ENCODE measurements around the gene ANKS1A. TPM values are rescaled to one million over a fixed set of nuclear protein-coding genes. Genes with fewer than 3 reads are reported as not detected.
"Not testable (repeated sequence)": the region's sequence is repeated elsewhere in the genome, so short reads cannot be mapped to it uniquely, and the experiment has no call there.

The ANKS1A gene
- total RNA-seq, 6 experiments from 2014 or later: 6.7 to 17.4 (median 10.5) TPM

DNA sequence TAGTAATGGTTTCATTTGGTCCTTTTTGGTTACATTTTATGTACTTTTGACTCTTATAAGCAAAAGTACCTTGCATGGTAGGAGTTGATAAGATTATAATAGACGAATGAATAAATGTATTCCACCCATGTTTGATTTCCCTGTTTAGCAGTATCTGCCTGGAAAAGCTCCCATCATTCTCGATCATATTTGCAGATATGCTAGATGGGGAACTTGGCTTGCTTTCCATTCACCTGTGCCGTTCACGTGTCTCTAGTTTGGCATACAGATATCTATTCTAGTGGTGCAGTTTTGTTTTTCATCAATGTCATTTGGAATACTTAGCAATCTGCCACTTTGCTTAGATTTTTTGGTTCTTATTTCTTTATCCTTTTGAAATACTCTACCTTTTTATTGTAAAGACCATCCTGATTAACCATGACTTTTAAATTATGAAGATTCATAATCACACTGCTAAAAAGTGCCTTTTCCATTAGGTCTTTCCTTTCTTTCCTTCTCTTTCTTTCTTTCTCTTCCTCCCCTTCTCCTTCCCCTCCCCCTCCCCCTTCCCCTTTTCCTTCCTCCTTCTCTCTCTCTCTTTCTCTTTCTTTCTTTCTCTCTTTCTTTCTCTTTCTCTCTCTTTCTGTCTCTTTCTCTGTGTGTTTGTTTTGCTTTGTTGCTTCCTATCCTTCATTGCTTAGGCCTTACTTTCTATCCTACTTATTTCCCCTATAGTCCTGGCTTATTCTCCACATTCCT lies 40.4 kb downstream of the ANKS1A start:
- H3K27me3 ChIP-seq: no peaks in the 10 kb centered on the region
- no peak overlapping the region for H3K4me3 ChIP-seq
- H3K4me1 ChIP-seq: no peaks in the 10 kb centered on the region
- no peak overlapping the region for H3K27ac ChIP-seq
- H3K36me3 ChIP-seq: no peaks in the 10 kb centered on the region
- no peak for DNase-seq
- intact Hi-C loops (cut with DNase I): no loop called here
- WGBS (ENCODE audit: insufficient coverage, low coverage, low lambda C conversion rate, missing lambda C conversion rate): 54% methylated on average over 3 of the region's 4 CpGs
- ATAC-seq: no peak
- no peaks in the 10 kb centered on the region for H3K9me3 ChIP-seq
- no peak for TF ChIP-seq POLR2A (IDR thresholded peaks at IDR 0.05)
- TF ChIP-seq, protein P1, sequence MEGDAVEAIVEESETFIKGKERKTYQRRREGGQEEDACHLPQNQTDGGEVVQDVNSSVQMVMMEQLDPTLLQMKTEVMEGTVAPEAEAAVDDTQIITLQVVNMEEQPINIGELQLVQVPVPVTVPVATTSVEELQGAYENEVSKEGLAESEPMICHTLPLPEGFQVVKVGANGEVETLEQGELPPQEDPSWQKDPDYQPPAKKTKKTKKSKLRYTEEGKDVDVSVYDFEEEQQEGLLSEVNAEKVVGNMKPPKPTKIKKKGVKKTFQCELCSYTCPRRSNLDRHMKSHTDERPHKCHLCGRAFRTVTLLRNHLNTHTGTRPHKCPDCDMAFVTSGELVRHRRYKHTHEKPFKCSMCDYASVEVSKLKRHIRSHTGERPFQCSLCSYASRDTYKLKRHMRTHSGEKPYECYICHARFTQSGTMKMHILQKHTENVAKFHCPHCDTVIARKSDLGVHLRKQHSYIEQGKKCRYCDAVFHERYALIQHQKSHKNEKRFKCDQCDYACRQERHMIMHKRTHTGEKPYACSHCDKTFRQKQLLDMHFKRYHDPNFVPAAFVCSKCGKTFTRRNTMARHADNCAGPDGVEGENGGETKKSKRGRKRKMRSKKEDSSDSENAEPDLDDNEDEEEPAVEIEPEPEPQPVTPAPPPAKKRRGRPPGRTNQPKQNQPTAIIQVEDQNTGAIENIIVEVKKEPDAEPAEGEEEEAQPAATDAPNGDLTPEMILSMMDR (IDR thresholded peaks at IDR 0.05): no peak

DNA sequence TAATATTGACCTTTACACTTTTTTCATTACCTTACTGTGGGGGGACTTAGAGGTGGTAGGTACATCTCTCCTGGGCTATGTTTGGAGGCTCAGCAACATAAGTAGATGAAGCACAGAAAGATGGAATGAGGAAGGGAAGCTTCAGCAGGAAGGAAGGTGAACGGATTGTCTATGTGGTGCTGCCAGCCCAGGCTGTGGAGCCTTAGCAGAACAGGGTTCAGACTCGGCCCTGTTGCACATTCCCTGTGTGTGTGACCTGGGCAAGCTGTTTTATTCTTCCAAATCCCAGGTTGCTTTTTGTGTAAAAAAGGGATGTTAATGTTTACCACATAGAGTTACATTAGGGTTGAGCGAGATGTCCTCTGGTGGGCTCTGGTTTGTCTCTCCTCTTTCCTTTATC lies 41.2 kb downstream of the ANKS1A start:
- no peaks in the 10 kb centered on the region for H3K4me1 ChIP-seq
- H3K9me3 ChIP-seq: no peaks in the 10 kb centered on the region
- intact Hi-C loops (cut with DNase I): no loop called here
- H3K27me3 ChIP-seq: no peaks in the 10 kb centered on the region
- H3K27ac ChIP-seq: no peak overlapping the region
- TF ChIP-seq POLR2A (IDR thresholded peaks at IDR 0.05): no peak
- TF ChIP-seq, protein P1 (IDR thresholded peaks at IDR 0.05): no peak
- WGBS (ENCODE audit: insufficient coverage, low coverage, low lambda C conversion rate, missing lambda C conversion rate): 75% methylated on average over 2 of the region's 3 CpGs
- H3K4me3 ChIP-seq: no peak overlapping the region
- DNase-seq (no peak), ATAC-seq (peak in 2 of 4 donors; percentile 17 to 30)
- H3K36me3 ChIP-seq: no peaks in the 10 kb centered on the region

DNA sequence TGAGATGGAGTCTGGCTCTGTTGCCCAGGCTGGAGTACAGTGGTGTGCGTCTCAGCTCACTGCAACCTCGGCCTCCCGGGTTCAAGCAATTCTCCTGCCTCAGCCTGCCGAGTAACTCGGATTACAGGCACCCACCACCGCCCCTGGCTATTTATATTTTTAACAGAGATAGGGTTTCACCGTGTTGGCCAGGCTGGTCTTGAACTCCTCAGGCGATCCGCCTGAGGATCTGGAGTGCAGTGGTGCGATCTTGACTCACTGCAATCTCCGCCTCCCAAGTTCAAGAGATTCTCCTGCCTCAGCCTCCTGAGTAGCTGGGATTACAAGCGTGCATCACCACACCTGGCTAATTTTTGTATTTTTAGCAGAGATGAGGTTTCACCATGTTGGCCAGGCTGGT lies 43.1 kb downstream of the ANKS1A start:
- H3K9me3 ChIP-seq; H3K27me3 ChIP-seq; H3K4me1 ChIP-seq; ATAC-seq; DNase-seq; H3K36me3 ChIP-seq; H3K27ac ChIP-seq; intact Hi-C loops (cut with DNase I); H3K4me3 ChIP-seq: not testable (repeated sequence)
- 94% methylated on average over 11 of the region's 12 CpGs for WGBS (ENCODE audit: insufficient coverage, low coverage, low lambda C conversion rate, missing lambda C conversion rate)

DNA sequence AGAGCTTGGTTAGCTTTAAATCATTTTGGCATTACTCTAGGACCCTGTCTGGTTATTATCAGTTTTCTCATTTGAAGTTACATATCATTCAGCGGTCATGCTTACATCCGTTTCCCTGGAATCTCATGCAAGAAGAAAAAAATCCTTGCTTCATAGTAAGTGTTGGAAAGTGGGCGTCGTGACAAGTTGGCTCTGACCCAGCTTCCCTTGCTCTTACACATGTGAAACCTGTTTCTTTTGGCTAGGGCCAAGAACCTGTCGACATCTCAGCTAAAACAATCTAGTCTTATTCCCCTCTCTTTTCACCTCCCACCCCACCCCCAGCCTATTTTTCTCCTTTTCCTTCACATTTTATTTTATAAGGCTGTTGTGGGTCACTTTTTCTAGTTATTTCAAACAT lies 45.5 kb downstream of the ANKS1A start:
- no peaks in the 10 kb centered on the region for H3K27me3 ChIP-seq
- no peaks in the 10 kb centered on the region for H3K36me3 ChIP-seq
- peaks cover 0 to 17% (median 4%) of the 10 kb centered on the region in 4 donors for H3K4me1 ChIP-seq
- H3K4me3 ChIP-seq: no peak overlapping the region
- H3K9me3 ChIP-seq: no peaks in the 10 kb centered on the region
- 30% methylated on average over 5 of the region's 5 CpGs for WGBS (ENCODE audit: insufficient coverage, low coverage, low lambda C conversion rate, missing lambda C conversion rate)
- TF ChIP-seq, protein P1 (IDR thresholded peaks at IDR 0.05): no peak
- no peak for TF ChIP-seq POLR2A (IDR thresholded peaks at IDR 0.05)
- peak overlapping the region in 2 of 3 donors; percentile 23 to 33 for H3K27ac ChIP-seq
- ATAC-seq (peak; percentile 51 to 68 (median 60)), DNase-seq (peak; percentile 73 to 81 (median 74))
- intact Hi-C loops (cut with DNase I): no loop called here

DNA sequence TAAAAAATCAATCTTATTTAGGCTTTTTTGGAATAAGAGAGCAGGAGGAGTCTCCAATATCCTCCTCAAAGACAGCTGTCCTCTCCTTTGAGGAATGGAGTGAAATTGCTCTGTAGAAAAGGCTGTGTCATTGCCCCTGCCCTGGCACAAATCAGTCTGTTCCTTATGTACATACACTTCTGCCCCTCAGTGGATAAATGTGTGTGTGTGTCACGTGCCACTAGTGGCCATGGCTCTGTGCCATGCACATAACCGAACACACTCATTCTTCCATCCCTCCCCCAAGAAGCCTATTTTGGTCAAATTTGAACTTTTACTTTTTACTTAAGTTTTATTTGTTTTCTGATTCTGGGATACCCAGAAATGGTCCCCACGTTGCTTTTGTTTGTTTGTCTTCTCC lies 49.2 kb downstream of the ANKS1A start:
- Histone ChIP-seq H3K36me3 (no peaks in the 10 kb centered on the region), H3K4me1 (peaks cover 0 to 26% (median 7%) of the 10 kb centered on the region in 4 donors), H3K27me3 (no peaks in the 10 kb centered on the region), H3K27ac (peak overlapping the region in 1 of 3 donors; percentile 16), H3K4me3 (no peak overlapping the region), H3K9me3 (no peaks in the 10 kb centered on the region)
- DNase-seq (peak in 2 of 3 donors; percentile 27 to 61), ATAC-seq (peak; percentile 54 to 70 (median 60))
- WGBS (ENCODE audit: insufficient coverage, low coverage, low lambda C conversion rate, missing lambda C conversion rate): 10% methylated on average over 3 of the region's 3 CpGs
- TF ChIP-seq, protein P1 (IDR thresholded peaks at IDR 0.05): no peak
- TF ChIP-seq POLR2A (IDR thresholded peaks at IDR 0.05): no peak
- intact Hi-C loops (cut with DNase I): no loop called here

All from right lobe of liver (tissue), 6 donors.